ENCODE data around the gene MAGI2.
"Not testable (repeated sequence)": the region's sequence is repeated elsewhere in the genome, so short reads cannot be mapped to it uniquely, and the experiment has no call there.

Gene MAGI2

DNA sequence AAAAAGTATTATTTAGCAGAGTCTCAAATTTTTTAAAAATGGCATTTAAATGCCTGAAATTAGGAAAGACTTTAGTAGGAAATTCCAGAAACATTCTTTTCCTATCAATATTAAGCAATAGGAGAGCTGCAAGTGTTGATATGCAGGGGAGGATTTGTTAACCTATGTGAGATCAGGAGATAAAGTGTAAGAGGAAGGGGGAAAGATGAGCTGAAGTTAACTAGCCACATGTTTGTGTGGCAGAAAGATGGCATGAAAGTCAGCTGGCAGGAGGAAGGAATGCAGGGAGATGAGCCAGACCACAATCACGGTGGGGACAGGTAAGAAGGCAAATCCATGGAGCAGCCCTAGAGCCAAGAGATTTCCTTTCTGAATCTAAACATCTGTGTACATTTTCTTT is 303.6 kb downstream of the MAGI2 start:
- DNase-seq (ENCODE audit: low spot score): no peak

DNA sequence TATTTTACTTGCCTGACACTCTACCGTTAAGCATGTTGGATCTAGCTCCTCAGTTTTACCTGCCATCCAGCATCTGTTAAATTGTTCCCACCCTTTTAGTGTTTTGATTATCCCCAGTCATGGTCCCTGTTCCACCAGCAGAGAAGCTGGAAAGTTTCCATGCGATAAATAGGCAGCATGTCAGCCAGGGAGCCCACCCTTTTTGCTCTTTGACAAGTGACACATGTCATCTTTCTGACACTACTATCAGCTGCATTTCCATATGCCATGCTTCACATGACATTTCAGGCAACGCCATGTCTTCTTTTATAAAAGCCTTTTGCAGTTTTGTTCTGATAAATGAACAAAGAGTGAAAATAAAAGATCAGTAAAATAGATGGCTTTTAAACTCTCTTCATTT is 310.8 kb downstream of the MAGI2 start:
- no peak for DNase-seq (ENCODE audit: low spot score)

DNA sequence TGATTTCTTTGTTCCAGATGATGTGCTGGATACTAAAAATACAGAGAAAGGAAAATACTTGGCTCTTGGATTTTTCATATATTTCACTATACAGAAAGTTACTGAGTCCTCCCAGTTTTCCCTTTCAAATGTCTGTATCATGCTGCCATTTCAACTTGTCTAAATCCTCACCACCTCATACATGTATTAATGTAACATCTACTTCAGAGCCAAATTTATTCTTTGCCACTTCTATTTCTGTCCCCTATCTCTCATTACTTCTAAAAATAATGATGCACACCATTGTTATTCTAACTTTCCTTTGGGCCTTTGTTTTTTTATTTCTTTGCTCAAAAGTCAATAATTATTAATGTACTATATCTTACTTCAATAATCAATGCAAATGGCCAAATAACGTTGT is 312.2 kb downstream of the MAGI2 start:
- DNase-seq (ENCODE audit: low spot score): no peak

GRCh38 chr7:79137942-79138341 is 315.5 kb downstream of the MAGI2 start:
- DNase-seq (ENCODE audit: low spot score): peak; percentile 9

- DNase-seq (ENCODE audit: low spot score): no peak
Measured at GRCh38 chr7:79132844-79133451, 320.5 kb downstream of the MAGI2 start.

- no peak for DNase-seq (ENCODE audit: low spot score)
Measured at GRCh38 chr7:79130715-79131114, 322.8 kb downstream of the MAGI2 start.

DNA sequence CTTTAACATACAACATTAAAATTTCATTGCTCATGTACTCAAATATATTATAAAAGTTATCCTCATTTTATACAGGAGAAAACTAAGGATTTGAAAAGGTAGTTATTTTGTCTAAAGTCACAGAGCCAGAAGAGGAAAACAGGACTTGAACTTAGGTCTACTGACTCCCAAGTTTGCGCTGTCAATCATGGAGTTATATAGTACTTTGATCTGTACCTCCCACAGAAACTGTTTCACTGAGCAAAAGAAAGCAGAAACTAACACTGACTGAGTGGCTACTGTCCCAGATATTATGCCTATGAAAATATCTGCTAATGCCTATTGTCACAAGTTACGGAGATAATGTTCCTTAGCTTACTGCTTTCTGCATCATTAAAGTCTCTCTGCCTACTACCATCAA is 329.1 kb downstream of the MAGI2 start:
- DNase-seq (ENCODE audit: low spot score): no peak

GRCh38 chr7:79118143-79118542 is 335.3 kb downstream of the MAGI2 start:
- no peak for DNase-seq (ENCODE audit: low spot score)

GRCh38 chr7:79096361-79096805 is 357.1 kb downstream of the MAGI2 start:
- no peak for DNase-seq (ENCODE audit: low spot score)

GRCh38 chr7:79093421-79093820 is 360.0 kb downstream of the MAGI2 start:
- no peak for DNase-seq (ENCODE audit: low spot score)

GRCh38 chr7:79091661-79092060 is 361.8 kb downstream of the MAGI2 start:
- no peak for DNase-seq (ENCODE audit: low spot score)

DNA sequence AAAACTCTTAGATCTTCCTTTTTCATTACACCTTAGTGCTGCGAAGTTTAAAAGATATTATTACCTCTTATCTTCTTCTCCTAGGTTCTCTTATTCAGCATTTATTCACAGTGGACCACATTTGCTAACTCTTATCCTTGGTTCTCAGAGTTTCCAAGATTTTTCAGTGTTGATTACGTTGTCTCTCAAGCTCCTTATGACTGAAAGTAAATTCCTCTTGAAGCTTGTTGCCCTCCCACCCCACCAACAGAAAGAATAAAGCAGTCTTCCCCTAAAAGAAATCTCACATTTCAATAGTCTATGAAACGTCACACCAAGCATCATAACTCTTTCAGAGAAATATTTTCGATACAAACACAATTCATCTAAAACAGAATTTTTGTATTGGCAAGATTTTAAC is 362.5 kb downstream of the MAGI2 start:
- DNase-seq (ENCODE audit: low spot score): no peak

DNA sequence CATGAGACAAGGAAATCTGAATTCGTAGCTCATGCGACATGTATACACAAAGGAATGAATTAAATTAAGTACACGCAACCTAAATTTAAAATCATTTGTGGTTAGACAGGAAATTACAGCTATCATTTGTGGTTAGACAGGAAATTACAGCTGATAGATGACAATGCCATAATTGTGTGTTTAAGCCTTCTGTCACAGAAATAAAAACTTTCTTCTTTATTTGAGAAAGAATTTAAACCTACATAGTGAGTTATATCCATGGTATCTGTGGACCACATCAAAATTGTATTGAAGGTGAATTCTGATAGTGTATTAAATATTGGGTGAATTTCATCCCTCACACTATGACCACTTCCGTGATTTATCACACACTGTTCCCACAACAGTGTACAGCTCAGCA is 362.9 kb downstream of the MAGI2 start:
- no peak for DNase-seq (ENCODE audit: low spot score)

- no peak for DNase-seq (ENCODE audit: low spot score)
Measured at GRCh38 chr7:79084423-79084822, 369.0 kb downstream of the MAGI2 start.

- no peak for DNase-seq (ENCODE audit: low spot score)
Measured at GRCh38 chr7:79079919-79080554, 373.4 kb downstream of the MAGI2 start.

DNA sequence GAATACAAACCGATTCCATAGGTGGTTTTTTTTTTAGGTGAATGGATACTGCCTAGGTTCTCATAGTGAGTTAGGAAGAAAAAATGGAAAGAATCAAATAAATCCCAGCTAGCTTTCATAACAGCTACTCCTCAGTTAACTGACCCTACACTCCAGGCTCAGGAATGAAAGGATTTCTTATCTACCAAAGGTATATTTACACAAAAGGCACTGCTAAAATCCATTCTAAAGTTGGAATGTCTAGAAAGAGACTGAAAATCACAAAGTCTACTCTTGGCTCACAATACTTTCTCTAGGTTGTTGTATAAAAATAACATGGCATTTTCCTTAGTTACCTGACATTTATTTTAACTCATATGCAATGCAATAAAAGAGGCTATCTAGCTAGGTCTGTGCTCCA is 375.2 kb downstream of the MAGI2 start:
- DNase-seq (ENCODE audit: low spot score): no peak

DNA sequence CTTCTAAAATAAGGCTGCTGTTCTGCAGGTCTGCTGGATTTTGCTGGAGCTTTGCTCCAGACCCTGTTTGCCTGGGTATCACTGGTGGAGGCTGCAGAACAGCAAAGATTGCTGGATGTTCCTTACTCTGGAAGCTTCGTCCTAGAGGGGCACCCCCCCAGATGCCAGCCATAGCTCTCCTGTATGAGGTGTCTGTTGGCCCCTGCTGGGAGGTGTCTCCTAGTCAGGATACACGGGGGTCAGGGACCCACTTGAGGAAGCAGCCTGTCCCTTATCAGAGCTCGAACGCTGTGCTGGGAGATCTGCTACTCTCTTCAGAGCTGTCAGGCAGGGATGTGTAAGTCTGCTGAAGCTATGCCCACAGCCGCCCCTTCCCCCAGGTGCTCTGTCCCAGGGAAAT is 382.3 kb downstream of the MAGI2 start:
- not testable (repeated sequence) for DNase-seq (ENCODE audit: low spot score)

- DNase-seq (ENCODE audit: low spot score): no peak
Measured at GRCh38 chr7:79064187-79064823, 389.2 kb downstream of the MAGI2 start.

GRCh38 chr7:79063019-79063698 is 390.3 kb downstream of the MAGI2 start:
- no peak for DNase-seq (ENCODE audit: low spot score)

DNA sequence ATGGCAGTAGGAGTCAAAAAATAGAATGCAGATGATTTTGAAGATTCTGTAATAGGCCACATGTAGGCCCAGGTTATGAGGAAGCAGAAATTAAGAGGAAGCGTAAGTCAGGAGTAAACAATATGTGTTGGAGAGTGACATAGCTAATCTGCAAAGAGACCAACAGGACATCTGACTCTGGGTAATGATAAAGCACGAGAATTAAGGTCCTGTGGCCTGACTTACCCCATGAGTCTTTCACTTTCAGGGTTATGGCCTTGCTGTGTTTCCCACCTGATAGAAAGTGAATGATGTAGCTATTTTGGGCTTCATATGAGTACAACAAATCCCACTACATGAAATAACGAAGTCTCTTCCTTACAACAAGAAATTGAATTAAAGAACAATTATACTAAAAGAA is 393.0 kb downstream of the MAGI2 start:
- DNase-seq (ENCODE audit: low spot score): no peak

DNA sequence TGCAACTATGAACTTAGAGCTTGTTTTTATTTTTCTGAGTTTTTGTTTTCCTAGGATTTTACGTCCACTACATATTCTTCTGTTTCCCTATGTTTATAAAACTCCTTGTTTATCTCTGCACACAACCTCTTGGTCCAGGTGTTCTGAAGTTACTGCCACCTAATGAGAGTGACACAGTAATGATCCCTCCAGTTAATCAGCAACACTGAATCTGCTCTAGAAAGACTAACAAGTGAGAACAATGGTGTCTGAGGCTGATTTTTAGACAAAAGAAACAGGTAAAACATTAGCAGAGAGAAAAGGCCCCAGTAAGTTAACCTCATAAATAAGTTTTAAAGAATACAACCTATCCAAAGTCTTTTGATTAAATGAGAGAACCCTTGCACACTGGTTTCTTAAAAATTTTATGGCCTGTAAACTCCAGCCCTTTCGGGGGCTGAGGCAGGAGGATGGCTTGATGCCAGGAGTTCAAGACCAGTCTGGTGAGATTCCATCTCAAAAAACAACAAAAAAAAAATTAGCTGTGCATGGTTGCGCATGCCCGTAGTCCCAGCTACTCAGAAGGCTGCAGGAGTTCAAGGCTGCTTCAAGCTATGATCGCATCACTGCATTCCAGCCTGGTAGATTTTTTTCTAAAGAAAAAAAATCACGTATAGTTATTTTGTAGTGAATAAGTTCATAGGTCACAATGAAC is 397.6 kb downstream of the MAGI2 start:
- no peak for DNase-seq (ENCODE audit: low spot score)

DNA sequence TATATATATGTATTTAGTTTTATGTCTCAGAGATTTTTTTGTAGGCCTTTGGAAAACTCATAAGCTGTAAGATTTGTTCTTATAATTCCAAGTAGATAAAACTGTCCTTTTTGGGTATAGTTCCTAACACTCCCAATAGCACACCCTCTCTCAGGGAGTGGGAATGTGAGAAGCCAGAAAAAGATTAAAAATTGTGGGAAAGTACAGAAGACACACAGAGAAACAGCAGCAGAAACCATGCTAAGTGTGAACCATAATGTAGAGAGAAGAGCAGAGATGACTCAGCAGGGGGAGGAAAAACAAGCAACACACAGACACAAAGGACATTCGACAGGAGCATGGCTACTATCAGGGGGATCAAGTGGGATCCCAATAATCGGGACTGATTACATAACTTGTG is 401.6 kb downstream of the MAGI2 start:
- DNase-seq (ENCODE audit: low spot score): no peak
